HG03097 (cell line): Measurements from ENCODE around the gene CYP1A1.
"Not testable (repeated sequence)": the region's sequence is repeated elsewhere in the genome, so short reads cannot be mapped to it uniquely, and the experiment has no call there.

Experiments
- ATAC-seq: cut with Tn5 transposase; IDR thresholded peaks from one replicate; pipeline ENCODE4 v1.9.1; 2021; ENCODE audit not compliant: unreplicated experiment, low FRiP score

CYP1A1 gene

GRCh38 chr15:74738239-74738638 is 12.9 kb upstream of the CYP1A1 start:
- not testable (repeated sequence) for ATAC-seq

GRCh38 chr15:74735305-74735704 is 10.0 kb upstream of the CYP1A1 start:
- ATAC-seq, result no peak

- no peak for ATAC-seq
These were observed 7.9 kb upstream of the CYP1A1 start for GRCh38 chr15:74733269-74733668.

GRCh38 chr15:74732846-74733245 is 7.5 kb upstream of the CYP1A1 start:
- no peak for ATAC-seq

- no peak for ATAC-seq
These were observed 5.4 kb upstream of the CYP1A1 start for GRCh38 chr15:74730619-74731316.

- ATAC-seq, result not testable (repeated sequence)
These were observed 4.0 kb upstream of the CYP1A1 start for GRCh38 chr15:74729372-74729771.

- not testable (repeated sequence) for ATAC-seq
These were observed 3.4 kb upstream of the CYP1A1 start for GRCh38 chr15:74728699-74729098.

GRCh38 chr15:74727727-74728126 is 2.4 kb upstream of the CYP1A1 start:
- no peak for ATAC-seq

- ATAC-seq, result no peak
These were observed 1.4 kb upstream of the CYP1A1 start for GRCh38 chr15:74726774-74727164.

GRCh38 chr15:74725845-74726773 is 781 bp upstream of the CYP1A1 start:
- ATAC-seq, result no peak

GRCh38 chr15:74724570-74725224 is 631 bp downstream of the CYP1A1 start:
- ATAC-seq, result no peak

- no peak for ATAC-seq
These were observed 1.5 kb downstream of the CYP1A1 start for GRCh38 chr15:74723754-74724334.

- ATAC-seq, result no peak
These were observed 2.1 kb downstream of the CYP1A1 start for GRCh38 chr15:74723187-74723586.

GRCh38 chr15:74722591-74722990 is 2.7 kb downstream of the CYP1A1 start:
- no peak for ATAC-seq

- no peak for ATAC-seq
These were observed 8.7 kb downstream of the CYP1A1 start for GRCh38 chr15:74716651-74717050.

- ATAC-seq, result no peak
These were observed 13.0 kb downstream of the CYP1A1 start for GRCh38 chr15:74712311-74712710.

- no peak for ATAC-seq
These were observed 14.8 kb downstream of the CYP1A1 start for GRCh38 chr15:74710319-74711094.

GRCh38 chr15:74709892-74710291 is 15.4 kb downstream of the CYP1A1 start:
- ATAC-seq, result no peak

GRCh38 chr15:74709011-74709410 is 16.3 kb downstream of the CYP1A1 start:
- no peak for ATAC-seq

GRCh38 chr15:74696808-74697207 is 28.5 kb downstream of the CYP1A1 start:
- ATAC-seq, result no peak
